SK-N-SH (cell line): ENCODE results near the gene GLIS1. TPM values are rescaled to one million over a fixed set of nuclear protein-coding genes. Genes with fewer than 3 reads are reported as not detected.

Experiments used
- CTCF ChIA-PET: fragments of 300-600, 350-600 bp; formaldehyde crosslinking; extraction: SDS; loops from one replicate; lab custom pipeline; 2021; lab: Yijun Ruan, JAX
- POLR2A ChIA-PET: fragments of 350-600 bp; sonication (Branson Sonifier 250); formaldehyde crosslinking; extraction: SDS; loops from one replicate; lab custom pipeline; 2020; ENCODE audit warnings: antibody characterized with exemption, inconsistent platforms; lab: Yijun Ruan, JAX
- DNase-seq: peaks from one replicate; pipeline ENCODE4 v3.0.0; 2012
- H2AFZ ChIP-seq: fragments of 200-600 bp; sonication (generic); 2 replicates; pipeline ENCODE4 v1.8.1; 2016; ENCODE audit warnings: antibody characterized with exemption, mild to moderate bottlenecking, low read depth
- H3F3A ChIP-seq: fragments of 200-600 bp; sonication (generic); replicated peaks from 2 replicates; pipeline ENCODE3; 2016; ENCODE audit warnings: antibody characterized with exemption, mild to moderate bottlenecking; ENCODE audit not compliant: insufficient read depth
- H3K27ac ChIP-seq, 2 experiments: fragments of 200-500 bp in 1 of 2; fragments of 200-600 bp in 1 of 2; sonication (Bioruptor generic) in 1 of 2; sonication (generic), shearing (Covaris generic) in 1 of 2; 2 replicates each; pipeline versions ENCODE4 v1.5.1 to v1.6.1; 2014 to 2016; ENCODE audit warnings: low read depth in 2 of 2, inconsistent platforms in 1 of 2, low read length in 1 of 2, mild to moderate bottlenecking in 1 of 2, mixed read lengths in 1 of 2
- H3K27me3 ChIP-seq: fragments of 200-600 bp; sonication (generic), shearing (Covaris generic); 2 replicates; pipeline ENCODE4 v1.6.1; 2016; ENCODE audit warnings: mixed run types; ENCODE audit not compliant: insufficient read depth
- H3K36me3 ChIP-seq, 2 experiments: fragments of 200-500 bp in 1 of 2; fragments of 200-600 bp in 1 of 2; sonication (Bioruptor generic) in 1 of 2; sonication (generic) in 1 of 2; replicated peaks in 1 of 2; 2 replicates each; pipeline versions ENCODE3 to v1.5.1; 2014 to 2016; ENCODE audit warnings: low read length in 1 of 2, mild to moderate bottlenecking in 1 of 2; ENCODE audit not compliant: insufficient read depth in 2 of 2, control insufficient read depth in 1 of 2
- H3K4me1 ChIP-seq, 2 experiments: fragments of 200-500 bp in 1 of 2; fragments of 200-600 bp in 1 of 2; sonication (Bioruptor generic) in 1 of 2; sonication (generic), shearing (Covaris generic) in 1 of 2; 2 replicates each; pipeline versions ENCODE4 v1.5.1 to v1.6.1; 2014 to 2016; ENCODE audit warnings: low read depth in 1 of 2, low read length in 1 of 2, mixed run types in 1 of 2; ENCODE audit not compliant: insufficient read depth in 2 of 2, control insufficient read depth in 1 of 2
- H3K4me2 ChIP-seq: fragments of 200-600 bp; sonication (generic), shearing (Covaris generic); 2 replicates; pipeline ENCODE4 v1.6.1; 2017; ENCODE audit warnings: mixed run types
- H3K4me3 ChIP-seq, 2 experiments: fragments of 200-500 bp in 1 of 2; fragments of 200-600 bp in 1 of 2; sonication (Bioruptor generic) in 1 of 2; sonication (generic), shearing (Covaris generic) in 1 of 2; 2 replicates each; pipeline versions ENCODE4 v1.5.1 to v1.8.1; 2014 to 2016; ENCODE audit warnings: low read depth in 2 of 2, inconsistent platforms in 1 of 2, low read length in 1 of 2, mild to moderate bottlenecking in 1 of 2, mixed read lengths in 1 of 2, moderate library complexity in 1 of 2
- H3K79me2 ChIP-seq: fragments of 200-600 bp; sonication (generic); 2 replicates; pipeline ENCODE4 v1.8.1; 2017; ENCODE audit warnings: mild to moderate bottlenecking; ENCODE audit not compliant: insufficient read depth
- H3K9ac ChIP-seq: fragments of 200-600 bp; sonication (generic); 2 replicates; pipeline ENCODE4 v1.6.1; 2017; ENCODE audit warnings: mixed run types
- H3K9me2 ChIP-seq: fragments of 200-600 bp; sonication (generic); 2 replicates; pipeline ENCODE4 v1.6.1; 2017; ENCODE audit warnings: mixed run types
- H3K9me3 ChIP-seq: fragments of 200-600 bp; sonication (generic); 2 replicates; pipeline ENCODE4 v1.6.1; 2017; ENCODE audit warnings: mixed run types, mild to moderate bottlenecking, moderate library complexity
- H4K20me1 ChIP-seq: fragments of 200-600 bp; sonication (generic); 2 replicates; pipeline ENCODE4 v1.6.1; 2017; ENCODE audit warnings: mild to moderate bottlenecking, mixed run types; ENCODE audit not compliant: insufficient read depth
- CHD2 ChIP-seq: fragments of 150-350 bp; IDR thresholded peaks from 2 replicates; pipeline ENCODE4 v1.6.1; 2018; ENCODE audit warnings: low read length; ENCODE audit not compliant: partially characterized antibody
- EP300 ChIP-seq, 2 experiments: IDR thresholded peaks; 2 replicates each; pipeline versions ENCODE4 v1.4.0 to v1.6.1; 2012; ENCODE audit warnings: borderline replicate concordance in 1 of 2, low read depth in 1 of 2, low read length in 1 of 2
- EZH2phosphoT487 ChIP-seq: fragments of 200-600 bp; sonication (generic); IDR thresholded peaks from 2 replicates; pipeline ENCODE4 v1.6.1; 2017; ENCODE audit warnings: low read depth, mixed run types, mild to moderate bottlenecking, antibody characterized with exemption, moderate library complexity, borderline replicate concordance
- FOSL2 ChIP-seq: IDR thresholded peaks from 2 replicates; pipeline ENCODE4 v1.4.0; 2012; ENCODE audit warnings: low read depth, mild to moderate bottlenecking, moderate library complexity, borderline replicate concordance
- FOXJ3 ChIP-seq: sonication (generic); formaldehyde crosslinking; IDR thresholded peaks from 2 replicates; pipeline ENCODE4 v1.5.1; 2020; ENCODE audit warnings: mild to moderate bottlenecking, missing genetic modification reagents
- GATA2 ChIP-seq: sonication (generic); formaldehyde crosslinking; IDR thresholded peaks from 2 replicates; pipeline ENCODE4 v1.5.0; 2020; ENCODE audit warnings: mild to moderate bottlenecking, missing genetic modification reagents
- NRF1 ChIP-seq: IDR thresholded peaks from 2 replicates; pipeline ENCODE4 v1.6.1; 2012; ENCODE audit warnings: low read depth, mild to moderate bottlenecking, low read length
- POLR2AphosphoS5 ChIP-seq: IDR thresholded peaks from 2 replicates; pipeline ENCODE4 v1.6.1; 2012; ENCODE audit warnings: low read depth, low read length
- RAD21 ChIP-seq: IDR thresholded peaks from 2 replicates; pipeline ENCODE4 v1.6.1; 2012; ENCODE audit warnings: mild to moderate bottlenecking, low read length
- RCOR1 ChIP-seq: fragments of 150-350 bp; IDR thresholded peaks from 2 replicates; pipeline ENCODE4 v1.6.1; 2017; ENCODE audit warnings: antibody characterized with exemption, low read length
- SIN3A ChIP-seq: IDR thresholded peaks from 2 replicates; pipeline ENCODE4 v1.6.1; 2012; ENCODE audit warnings: low read depth, mild to moderate bottlenecking, low read length, moderate library complexity, borderline replicate concordance
- SMC3 ChIP-seq: IDR thresholded peaks from 2 replicates; pipeline ENCODE4 v1.6.1; 2012; ENCODE audit warnings: low read depth, low read length, improper control_type of control experiment
- TAF1 ChIP-seq: IDR thresholded peaks from 2 replicates; pipeline ENCODE4 v1.6.1; 2012; ENCODE audit warnings: low read depth, mild to moderate bottlenecking, low read length, moderate library complexity, borderline replicate concordance
- TCF12 ChIP-seq: IDR thresholded peaks from 2 replicates; pipeline ENCODE4 v1.4.0; 2012
- TEAD4 ChIP-seq: IDR thresholded peaks from 2 replicates; pipeline ENCODE4 v1.4.0; 2012; ENCODE audit warnings: mild to moderate bottlenecking, borderline replicate concordance; ENCODE audit not compliant: insufficient read depth
- WGBS: methylation state at CpG from one replicate; pipeline ENCODE4 v1.1.6; 2017; ENCODE audit warnings: low lambda C conversion rate; 5-methylcytosine and 5-hydroxymethylcytosine counted together
- polyA plus RNA-seq, 3 experiments: library from polyadenylated mRNA; depleted of rRNA; stranded (reverse); fragments of >200 nt; gene quantifications; 2 replicates each; pipeline ENCODE4 v1.2.3, GENCODE V29; 2012
- TF ChIP-seq, protein P1 (sequence below): IDR thresholded peaks from 2 replicates; pipeline ENCODE4 v1.4.0; 2012; ENCODE audit warnings: low read depth
- TF ChIP-seq, protein P2 (sequence below): IDR thresholded peaks from 2 replicates; pipeline ENCODE4 v1.4.0; 2012; ENCODE audit warnings: low read depth, borderline replicate concordance
- TF ChIP-seq, protein P3 (sequence below): fragments of 200-600 bp; sonication (generic); IDR thresholded peaks from 2 replicates; pipeline ENCODE4 v1.6.1; 2017; ENCODE audit warnings: antibody characterized with exemption, mild to moderate bottlenecking, moderate library complexity

The GLIS1 gene
- polyA plus RNA-seq, 1 of the 3 experiments (the other 2 are of a cell fraction), result 0.13 TPM

DNA sequence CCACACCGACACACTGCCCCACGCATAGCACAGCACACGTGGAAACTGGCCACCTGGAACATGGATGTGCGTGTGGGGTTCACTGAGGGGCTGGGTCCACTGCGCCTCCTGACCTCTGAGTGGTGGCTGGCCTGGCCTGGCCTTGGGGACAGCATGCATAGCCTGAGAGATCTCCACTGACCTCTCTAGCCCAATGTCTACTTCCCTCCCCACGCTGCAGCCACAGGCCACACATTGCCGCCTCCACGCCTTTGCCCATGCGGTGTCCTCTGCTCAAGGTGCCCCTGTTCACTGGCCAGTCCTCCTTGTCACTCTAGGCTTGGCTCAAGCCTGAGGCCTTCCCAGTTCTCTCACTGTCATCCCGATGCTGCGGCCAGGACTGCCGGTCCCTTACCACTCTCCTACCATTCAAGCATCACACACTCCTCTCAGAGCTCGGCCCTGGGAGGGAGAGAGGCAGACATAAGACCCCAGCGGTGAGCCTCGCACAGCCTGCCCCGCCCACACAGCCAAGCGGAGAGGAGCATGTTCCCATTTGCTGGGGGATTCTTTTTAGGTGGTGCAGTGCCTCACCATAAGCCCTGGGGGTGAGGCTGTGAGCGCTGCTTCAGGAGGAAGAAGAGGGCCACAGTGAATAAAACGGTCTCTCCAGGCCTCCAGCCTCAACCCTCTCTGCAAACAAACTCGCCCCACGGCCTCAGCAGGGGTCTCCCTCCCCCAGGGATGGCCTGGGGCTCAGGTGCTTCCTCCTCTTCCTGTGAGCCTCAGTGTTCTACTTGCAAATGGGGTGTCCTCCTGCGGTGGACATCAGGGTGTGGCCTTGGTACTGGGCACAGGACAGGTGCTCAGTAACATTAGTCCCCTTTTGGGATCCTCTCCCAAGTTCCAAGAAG is 199.0 kb downstream of the GLIS1 start:
- Histone ChIP-seq H3K36me3 (no peaks in the 10 kb centered on the region), H3K9me3 (no peaks in the 10 kb centered on the region), H3K9ac (no peak overlapping the region), H3K79me2 (no peaks in the 10 kb centered on the region), H3K4me2 (no peak overlapping the region), H2AFZ (no peak overlapping the region), H3K27me3 (no peaks in the 10 kb centered on the region), H3F3A (no peaks in the 10 kb centered on the region), H3K4me3 (no peak overlapping the region), H3K4me1 (peaks cover 7 to 37% of the 10 kb centered on the region in 2 experiments; a peak in 1 of 4 replicates), H3K27ac (no peak overlapping the region), H3K9me2 (no peaks in the 10 kb centered on the region), H4K20me1 (no peaks in the 10 kb centered on the region)
- TF ChIP-seq TAF1, result no peak
- no peak for TF ChIP-seq NRF1
- no peak for TF ChIP-seq FOSL2
- TF ChIP-seq, protein P1, sequence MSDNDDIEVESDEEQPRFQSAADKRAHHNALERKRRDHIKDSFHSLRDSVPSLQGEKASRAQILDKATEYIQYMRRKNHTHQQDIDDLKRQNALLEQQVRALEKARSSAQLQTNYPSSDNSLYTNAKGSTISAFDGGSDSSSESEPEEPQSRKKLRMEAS, result no peak
- no peak for TF ChIP-seq RAD21
- TF ChIP-seq, protein P2, sequence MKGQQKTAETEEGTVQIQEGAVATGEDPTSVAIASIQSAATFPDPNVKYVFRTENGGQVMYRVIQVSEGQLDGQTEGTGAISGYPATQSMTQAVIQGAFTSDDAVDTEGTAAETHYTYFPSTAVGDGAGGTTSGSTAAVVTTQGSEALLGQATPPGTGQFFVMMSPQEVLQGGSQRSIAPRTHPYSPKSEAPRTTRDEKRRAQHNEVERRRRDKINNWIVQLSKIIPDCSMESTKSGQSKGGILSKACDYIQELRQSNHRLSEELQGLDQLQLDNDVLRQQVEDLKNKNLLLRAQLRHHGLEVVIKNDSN, result no peak
- no peak for TF ChIP-seq GATA2 (CRISPR knock-in tag)
- no peak for TF ChIP-seq FOXJ3 (CRISPR knock-in tag)
- TF ChIP-seq TCF12, result no peak
- no peak for TF ChIP-seq POLR2AphosphoS5
- TF ChIP-seq SMC3, result no peak
- TF ChIP-seq CHD2, result no peak
- TF ChIP-seq EP300 (IDR thresholded peaks at IDR 0.05; ENCODE audit: borderline replicate concordance in 1 of 2, low read depth in 1 of 2, low read length in 1 of 2), result no peak
- TF ChIP-seq, protein P3, sequence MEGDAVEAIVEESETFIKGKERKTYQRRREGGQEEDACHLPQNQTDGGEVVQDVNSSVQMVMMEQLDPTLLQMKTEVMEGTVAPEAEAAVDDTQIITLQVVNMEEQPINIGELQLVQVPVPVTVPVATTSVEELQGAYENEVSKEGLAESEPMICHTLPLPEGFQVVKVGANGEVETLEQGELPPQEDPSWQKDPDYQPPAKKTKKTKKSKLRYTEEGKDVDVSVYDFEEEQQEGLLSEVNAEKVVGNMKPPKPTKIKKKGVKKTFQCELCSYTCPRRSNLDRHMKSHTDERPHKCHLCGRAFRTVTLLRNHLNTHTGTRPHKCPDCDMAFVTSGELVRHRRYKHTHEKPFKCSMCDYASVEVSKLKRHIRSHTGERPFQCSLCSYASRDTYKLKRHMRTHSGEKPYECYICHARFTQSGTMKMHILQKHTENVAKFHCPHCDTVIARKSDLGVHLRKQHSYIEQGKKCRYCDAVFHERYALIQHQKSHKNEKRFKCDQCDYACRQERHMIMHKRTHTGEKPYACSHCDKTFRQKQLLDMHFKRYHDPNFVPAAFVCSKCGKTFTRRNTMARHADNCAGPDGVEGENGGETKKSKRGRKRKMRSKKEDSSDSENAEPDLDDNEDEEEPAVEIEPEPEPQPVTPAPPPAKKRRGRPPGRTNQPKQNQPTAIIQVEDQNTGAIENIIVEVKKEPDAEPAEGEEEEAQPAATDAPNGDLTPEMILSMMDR, result no peak
- no peak for TF ChIP-seq EZH2phosphoT487
- no peak for TF ChIP-seq RCOR1
- no peak for TF ChIP-seq TEAD4
- TF ChIP-seq SIN3A, result no peak
- WGBS, result 91% methylated on average over 17 of the region's 22 CpGs
- ChIA-PET POLR2A (no interaction called here), CTCF (no interaction called here)
- no peak for DNase-seq
